ENCODE results near the gene PKDCC.
"Not testable (repeated sequence)": the region's sequence is repeated elsewhere in the genome, so short reads cannot be mapped to it uniquely, and the experiment has no call there.

Gene PKDCC

DNA sequence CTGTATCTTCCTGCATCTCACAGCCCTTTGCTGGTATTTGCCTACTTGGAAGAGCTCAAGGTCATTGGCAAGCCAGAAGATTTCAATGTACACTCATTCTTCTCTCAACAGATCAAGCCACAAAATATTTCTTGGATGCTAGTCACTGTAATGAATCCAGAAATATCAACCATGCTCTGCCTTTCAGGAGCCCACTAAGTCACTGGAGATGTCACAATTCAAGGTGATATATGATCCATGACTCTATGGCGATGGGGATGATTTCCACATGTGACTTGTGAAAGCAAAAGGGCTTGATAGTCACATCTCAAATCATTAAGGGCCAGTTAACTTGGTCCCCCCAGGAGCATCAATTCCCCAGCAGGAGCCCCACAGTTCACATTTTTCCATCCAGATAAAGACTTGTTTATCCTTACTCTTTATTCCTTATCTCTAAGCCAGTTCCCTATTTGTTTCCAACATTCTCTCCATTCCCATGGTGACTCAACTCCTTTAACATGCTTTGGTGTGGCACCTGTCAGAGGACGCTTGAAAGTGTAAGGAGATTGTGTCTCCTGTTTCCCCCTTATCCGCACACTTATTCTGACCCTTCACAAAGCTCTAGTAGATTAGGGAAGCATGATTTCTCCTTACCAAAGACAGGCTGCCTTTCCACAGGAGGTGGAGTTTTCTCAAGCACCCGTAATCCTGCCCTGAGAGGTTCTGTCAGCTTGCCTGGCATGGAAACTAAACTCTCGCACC, 15.8 kb downstream of the PKDCC start:
- no peak for DNase-seq (ENCODE audit: low read depth in 2 of 2)

DNA sequence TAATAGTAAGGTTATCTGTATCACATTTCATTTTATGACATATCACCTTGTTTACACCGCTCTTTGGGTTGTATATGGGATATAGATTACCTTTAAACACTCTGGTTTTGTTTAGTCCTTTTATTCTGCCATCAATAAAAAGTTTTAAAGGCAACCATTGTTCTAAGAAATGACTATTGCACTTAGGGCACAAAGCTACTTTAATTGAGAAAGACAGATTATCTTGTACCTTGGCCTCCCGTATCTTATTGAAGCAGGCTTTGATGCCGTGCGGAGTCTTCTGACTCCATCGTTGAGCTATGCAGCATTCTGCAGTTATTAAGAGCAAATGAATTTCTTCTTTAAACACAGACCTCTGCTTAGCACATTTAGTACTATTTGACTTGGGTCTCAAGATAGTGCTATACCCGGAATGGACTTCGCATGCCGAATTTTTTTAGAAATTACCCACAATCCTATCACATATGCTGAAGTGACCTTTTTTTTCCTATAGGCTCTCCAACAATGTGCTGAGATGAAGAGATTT, 16.7 kb downstream of the PKDCC start:
- DNase-seq (ENCODE audit: low read depth in 2 of 2) = no peak

DNA sequence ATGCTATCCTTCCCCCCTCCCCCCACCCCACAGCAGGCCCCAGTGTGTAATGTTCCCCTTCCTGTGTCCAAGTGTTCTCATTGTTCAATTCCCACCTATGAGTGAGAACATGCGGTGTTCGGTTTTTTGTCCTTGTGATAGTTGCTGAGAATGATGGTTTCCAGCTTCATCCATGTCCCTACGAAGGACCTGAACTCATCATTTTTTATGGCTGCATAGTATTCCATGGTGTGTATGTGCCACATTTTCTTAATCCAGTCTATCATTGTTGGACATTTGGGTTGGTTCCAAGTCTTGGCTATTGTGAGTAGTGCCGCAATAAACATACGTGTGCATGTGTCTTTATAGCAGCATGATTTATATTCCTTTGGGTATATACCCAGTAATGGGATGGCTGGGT, 17.9 kb downstream of the PKDCC start:
- not testable (repeated sequence) for DNase-seq (ENCODE audit: low read depth in 2 of 2)

DNA sequence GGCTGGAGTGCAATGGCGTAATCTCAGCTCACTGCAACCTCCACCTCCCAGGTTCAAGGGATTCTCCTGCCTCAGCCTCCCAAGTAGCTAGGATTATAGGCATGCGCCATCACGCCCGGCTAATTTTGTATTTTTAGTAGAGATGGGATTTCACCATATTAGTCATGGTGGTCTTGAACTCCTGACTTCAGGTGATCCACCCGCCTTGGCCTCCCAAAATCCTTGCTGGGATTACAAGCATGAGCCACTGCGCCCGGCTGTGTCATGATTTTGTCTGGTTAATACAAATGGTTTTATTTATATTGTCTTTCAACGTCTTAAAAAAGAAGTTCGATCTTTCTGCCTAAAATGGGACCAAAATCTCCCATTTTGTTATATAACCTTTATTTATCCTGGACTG, 19.2 kb downstream of the PKDCC start:
- not testable (repeated sequence) for DNase-seq (ENCODE audit: low read depth in 2 of 2)

DNA sequence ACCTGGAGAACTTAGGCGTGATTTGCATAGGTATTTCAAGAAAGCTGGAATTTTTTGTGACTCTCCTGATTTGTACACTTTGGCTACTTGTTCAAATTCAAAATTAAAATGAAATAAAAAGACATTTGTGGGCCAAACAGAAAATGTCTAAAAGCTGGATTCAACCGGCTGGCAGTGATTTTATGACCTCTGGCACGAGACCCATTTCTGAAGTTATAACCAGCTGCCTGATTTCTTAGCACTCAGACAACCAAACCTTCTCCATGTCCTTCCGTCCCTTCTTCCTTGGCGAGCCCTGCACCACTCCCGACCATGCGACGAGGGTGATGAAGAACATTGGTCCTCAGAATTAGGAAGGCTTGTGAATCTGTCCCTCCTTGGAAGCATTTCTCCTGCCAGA, 19.7 kb downstream of the PKDCC start:
- DNase-seq (ENCODE audit: low read depth in 2 of 2) = no peak

DNA sequence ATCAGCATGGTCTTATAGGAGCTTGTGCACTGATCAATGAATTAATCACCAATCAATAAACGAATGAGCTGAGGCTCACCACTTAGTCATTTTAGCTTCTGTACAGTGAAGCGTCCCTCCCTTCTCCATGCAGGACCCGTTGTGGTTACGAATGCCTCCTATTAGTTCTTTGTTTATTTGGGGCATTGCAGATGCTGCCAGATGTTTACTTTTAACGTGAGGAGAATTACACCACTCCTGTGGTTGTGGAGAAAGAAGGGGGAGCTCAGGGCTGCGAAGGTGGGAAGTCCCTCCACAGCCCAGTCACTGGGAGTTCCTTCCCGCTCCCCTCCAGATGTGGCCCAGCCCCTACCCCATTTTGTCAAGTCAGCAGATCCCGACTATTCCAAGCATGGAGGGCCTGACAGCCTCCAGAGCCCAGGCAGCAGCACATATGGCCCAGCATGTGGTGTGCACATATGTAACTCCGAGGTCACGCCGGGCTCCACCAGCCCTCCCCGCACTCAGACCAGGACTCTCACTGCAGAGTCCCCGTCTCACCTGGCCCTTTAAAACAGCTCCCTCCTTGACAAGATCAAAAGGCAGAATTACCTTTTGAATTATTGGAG, 20.9 kb downstream of the PKDCC start:
- no peak for DNase-seq (ENCODE audit: low read depth in 2 of 2)

DNA sequence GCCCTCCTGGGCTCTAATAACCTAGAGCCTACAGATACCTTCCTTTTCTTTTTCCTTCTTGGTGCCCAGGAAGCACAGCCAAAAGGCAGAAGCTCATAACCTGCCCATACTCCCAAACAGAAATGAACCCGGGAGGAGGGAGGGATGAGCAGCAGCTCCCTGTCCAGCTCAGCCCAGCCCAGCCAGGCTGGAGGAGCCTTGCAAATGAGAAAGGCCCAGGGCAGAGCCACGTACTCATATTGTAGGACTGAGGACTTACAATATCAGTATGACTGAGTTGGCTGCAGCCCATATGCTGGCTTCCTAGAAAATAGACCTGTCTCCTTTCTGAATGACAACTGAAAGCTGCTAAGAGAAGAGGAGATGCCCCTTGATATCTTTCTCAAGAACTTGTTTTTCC, 21.7 kb downstream of the PKDCC start:
- DNase-seq (ENCODE audit: low read depth in 2 of 2) = no peak

DNA sequence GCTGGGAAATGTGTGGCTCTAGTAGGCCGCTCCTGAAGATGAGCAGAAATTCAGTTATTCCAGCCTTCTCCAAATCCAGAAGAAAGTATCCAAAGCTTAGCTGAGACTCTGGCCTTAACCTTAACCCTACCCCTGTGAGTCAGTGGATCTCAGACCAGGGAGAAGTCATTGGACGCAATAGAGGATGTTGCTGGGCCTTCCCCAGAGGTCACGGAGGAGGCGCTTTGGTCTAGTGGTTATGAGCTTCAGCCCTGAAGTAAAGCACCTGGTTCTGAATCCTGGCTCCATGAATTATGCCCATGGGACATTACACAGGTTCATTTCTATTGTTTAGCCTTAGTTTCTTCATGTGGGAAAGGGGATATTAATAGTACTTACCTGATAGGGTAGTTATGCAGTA, 24.0 kb downstream of the PKDCC start:
- no peak for DNase-seq (ENCODE audit: low read depth in 2 of 2)

DNA sequence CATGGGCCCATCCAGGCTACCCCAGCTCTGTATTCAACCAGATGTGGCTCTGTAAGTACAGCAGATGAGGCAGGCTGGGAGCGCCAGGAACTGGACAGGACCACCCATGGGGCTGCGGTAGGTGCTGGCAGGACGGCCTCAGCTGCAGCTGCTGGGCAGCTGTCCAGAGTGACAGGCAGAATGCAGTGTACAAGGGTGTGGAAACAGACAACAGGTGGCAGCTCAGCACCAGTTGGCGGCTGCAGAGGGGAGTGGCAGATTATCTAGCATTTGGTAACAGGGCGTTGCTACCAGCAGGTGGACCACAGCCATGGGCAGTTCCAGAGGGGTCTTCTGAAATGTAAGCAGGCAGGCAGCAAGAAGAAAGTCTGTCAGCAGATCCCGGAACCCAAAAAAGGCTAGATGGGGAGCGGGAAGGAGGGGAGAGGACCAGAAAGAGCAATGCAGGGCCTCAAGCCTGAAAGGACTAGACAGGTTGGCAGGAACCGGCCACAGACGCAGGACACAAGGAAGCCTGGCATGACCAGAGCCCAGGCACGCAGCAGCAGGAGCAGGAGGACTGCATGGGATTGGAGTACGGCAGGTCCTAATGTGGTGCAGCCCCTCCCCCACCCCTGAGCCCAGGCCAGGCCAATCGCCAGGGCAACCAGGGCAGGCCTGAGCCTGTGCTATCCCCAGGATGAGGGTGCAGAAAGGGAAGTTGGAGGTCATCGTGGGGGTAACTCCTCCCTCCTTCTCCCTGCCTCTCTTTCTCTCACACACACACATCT, 24.7 kb downstream of the PKDCC start:
- no peak for DNase-seq (ENCODE audit: low read depth in 2 of 2)

DNA sequence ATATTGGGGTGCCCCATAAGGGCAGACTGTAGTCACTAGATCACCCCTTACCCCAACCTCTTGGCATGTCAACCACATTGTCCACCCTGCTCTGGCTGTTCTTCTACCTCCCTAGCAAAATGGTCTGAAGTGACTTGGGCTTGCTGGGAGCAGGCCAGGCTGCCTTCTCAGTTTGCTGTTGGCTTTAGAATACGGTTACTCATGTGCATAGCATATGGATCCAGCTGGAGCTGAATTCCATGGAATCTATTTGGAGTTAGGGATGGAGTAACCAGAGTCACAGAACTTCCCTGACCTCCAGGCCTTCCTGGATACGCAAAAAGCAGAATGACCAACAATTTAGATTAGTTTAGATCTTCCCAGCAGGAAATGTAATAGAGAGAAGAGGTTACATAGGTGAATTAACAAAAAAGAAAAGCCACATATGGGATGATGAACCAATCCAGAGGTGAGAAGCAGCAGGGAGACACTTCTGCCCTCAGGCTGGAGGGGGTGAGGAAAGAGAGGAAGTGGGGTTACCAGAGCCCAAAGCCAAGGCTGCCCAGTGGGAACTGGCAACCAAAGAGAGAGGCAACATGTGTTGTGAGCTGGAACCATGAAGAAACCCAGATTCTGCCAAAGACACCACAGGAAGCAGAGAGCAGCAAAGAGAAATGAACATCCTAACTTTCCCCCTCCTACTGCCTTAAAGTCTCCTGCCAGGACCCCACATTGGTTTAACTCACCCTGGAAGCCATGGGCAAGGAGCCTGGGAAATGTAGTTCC, 26.1 kb downstream of the PKDCC start:
- no peak for DNase-seq (ENCODE audit: low read depth in 2 of 2)

DNA sequence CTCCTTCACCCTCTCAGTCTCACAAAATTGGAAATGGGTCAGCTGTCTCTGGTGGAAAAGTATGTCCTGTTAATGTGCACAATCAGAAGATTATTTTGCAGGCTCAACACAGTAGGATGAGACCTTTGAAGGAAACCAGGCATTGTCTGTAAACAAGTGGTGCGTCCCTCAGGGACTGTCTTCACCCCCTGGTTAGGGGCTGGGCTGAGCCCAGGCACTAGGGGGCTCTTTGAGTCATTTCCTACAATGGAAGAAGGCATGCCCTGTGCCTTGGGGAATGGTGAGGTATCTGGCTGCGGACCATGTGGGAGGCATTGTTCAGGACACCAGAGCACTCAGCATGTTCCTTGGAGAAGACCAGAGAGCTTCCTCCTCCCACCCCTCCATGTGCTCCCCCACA, 26.8 kb downstream of the PKDCC start:
- no peak for DNase-seq (ENCODE audit: low read depth in 2 of 2)

DNA sequence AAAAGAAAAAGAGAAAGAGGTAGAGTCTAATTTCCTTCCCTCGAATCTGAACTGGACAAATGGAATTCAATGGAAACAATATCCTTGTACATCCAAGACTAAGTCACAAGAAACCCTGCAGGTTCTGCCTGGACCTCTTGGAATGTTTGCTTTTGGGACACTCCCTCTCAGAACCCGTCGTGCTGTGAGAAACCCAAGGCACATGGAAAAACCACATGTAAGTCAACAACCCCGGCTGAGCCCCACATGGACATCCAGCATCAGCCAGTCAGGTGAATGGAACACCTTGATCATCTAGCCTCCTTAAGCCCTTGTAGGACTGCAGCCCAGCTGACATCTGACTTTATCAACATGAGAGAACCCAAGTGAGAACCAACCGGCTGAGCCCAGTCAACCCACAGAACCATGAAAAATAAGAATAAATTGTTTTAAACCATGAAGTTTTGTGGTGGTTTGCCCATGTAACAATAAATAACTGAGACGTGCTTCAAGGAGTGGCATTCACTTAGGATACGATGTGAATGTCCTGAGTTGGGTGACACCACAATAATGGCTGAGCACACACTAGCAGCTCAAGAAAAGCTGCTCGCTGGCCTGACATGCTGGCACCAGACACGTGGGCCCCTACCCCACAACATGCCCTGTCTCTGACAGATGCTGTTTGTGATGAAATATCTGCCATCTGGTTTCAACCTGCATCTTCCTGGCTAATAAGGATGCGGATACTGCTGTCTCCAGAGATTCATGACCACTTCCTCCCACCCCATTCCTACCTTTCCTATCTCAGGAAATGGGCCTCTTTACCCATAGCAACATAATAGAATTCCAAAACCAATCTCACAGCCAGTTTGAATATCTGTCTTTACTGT, 28.8 kb downstream of the PKDCC start:
- no peak for DNase-seq (ENCODE audit: low read depth in 2 of 2)

DNA sequence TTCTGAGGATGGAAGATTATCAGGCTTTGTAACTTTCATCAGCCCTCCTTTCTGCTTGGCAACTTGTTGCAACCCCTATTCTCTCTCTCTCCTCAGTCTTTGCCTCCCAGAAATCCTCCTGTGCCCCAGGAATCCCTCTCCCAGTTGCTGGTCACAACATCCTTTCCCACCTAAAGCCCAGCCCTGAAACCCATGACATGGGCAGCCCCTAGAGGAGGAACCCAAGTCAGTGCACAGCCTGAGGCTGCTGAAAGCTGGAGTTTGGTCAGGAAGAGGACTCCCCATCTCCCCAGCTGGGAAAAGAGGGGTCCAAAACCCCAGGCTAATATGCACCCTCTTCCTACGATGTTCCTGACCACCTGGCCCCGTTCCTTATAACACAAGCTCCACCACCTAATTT, 29.5 kb downstream of the PKDCC start:
- no peak for DNase-seq (ENCODE audit: low read depth in 2 of 2)

DNA sequence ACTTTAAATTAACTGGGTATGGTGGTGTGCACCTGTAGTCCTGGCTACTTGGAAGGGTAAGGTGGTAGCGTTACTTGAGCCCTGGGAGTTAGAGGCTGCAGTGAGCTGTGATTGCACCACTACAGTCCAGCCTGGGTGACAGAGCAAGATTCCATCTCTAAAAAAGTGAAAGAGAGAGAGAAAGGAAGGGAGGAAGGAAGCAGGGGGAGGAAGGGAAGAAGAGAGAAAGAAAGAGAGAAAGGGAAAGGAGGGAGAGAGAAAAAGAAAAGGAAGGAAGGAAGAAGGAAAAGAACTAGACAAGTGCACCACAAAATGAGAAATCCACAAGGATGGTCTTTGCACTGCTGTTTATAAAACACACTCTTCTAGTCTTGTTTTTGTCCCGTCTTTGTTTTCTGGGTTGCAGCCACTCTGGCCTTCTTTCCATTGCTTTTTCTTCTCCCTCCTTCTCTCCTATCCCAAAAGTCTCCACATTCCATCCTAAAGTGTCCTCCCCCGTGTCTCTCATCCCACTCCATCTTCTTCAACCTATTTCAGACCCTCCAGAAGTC, 32.0 kb downstream of the PKDCC start:
- DNase-seq (ENCODE audit: low read depth in 2 of 2) = no peak

DNA sequence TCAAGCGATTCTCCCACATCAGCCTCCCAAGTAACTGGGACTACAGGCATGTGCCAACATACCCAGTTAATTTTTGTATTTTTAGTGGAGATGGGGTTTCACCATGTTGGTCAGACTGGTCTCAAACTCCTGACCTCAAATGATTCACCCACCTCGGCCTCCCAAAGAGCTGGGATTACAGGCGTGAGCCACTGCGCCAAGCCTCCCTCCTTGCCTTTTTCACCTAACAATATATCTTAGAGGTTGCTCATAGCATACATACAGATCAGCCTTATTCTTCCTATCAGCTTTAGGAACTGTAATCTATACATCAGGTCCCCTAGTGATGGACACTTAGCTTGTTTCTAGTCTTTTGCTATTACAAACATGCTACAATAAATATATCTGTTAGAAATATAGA, 33.3 kb downstream of the PKDCC start:
- DNase-seq (ENCODE audit: low read depth in 2 of 2) = not testable (repeated sequence)

DNA sequence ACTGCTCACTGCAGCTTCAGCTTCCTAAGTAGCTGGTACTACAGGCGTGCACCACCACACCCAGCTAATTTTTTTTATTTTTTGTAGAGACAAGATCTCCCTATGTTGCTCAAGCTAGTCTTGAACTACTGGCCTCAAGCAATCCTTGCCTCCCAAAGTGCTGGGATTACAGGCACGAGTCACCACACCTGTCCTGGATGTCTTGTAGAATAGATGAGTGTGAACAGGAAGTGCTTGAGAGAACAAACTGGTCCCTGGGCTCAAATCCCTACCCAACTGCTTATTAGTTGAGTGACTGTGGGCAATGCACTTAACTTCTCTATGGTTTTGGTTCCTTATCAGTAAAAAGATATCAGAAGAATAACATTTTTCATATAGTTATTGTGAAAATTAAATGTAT, 34.2 kb downstream of the PKDCC start:
- DNase-seq (ENCODE audit: low read depth in 2 of 2) = no peak

DNA sequence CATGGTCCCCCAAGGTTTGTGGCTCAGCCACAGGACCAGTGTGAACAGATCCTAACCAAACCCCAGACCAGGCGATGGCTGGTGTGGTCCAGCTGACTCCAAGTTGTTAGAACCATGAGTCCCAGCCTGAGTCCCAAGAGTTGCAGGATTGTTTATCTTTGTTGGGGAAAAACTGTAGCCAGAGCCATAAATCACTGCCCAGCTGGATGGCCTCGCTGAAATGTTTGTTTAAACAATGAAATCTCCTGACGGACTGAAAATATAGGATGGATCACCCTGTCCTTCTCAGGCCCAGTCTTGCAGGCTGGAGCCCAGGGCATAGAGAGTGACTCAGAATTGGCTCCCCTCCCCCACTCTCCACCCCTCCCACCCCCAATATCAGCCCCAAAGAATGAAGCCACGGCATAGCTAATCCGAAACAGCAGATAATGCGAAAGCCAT, 36.4 kb downstream of the PKDCC start:
- DNase-seq (ENCODE audit: low read depth in 2 of 2) = no peak

DNA sequence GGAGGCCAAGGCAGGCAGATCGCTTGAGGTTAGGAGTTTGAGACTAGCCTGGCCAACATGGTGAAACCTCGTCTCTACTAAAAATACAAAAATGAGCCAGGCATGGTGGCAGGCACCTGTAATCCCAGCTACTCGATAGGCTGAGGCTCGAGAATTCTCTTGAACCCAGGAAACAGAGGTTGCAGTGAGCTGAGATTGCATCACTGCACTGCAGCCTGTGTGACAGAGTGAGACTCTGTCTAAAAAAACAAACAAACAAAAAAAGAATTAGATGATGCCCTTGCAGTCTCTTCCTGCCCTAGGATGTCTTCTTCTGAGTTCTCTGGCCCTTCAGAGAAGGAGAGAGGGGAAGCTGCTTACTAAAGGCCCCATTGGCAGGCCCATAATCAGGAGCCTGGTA, 37.2 kb downstream of the PKDCC start:
- not testable (repeated sequence) for DNase-seq (ENCODE audit: low read depth in 2 of 2)

DNA sequence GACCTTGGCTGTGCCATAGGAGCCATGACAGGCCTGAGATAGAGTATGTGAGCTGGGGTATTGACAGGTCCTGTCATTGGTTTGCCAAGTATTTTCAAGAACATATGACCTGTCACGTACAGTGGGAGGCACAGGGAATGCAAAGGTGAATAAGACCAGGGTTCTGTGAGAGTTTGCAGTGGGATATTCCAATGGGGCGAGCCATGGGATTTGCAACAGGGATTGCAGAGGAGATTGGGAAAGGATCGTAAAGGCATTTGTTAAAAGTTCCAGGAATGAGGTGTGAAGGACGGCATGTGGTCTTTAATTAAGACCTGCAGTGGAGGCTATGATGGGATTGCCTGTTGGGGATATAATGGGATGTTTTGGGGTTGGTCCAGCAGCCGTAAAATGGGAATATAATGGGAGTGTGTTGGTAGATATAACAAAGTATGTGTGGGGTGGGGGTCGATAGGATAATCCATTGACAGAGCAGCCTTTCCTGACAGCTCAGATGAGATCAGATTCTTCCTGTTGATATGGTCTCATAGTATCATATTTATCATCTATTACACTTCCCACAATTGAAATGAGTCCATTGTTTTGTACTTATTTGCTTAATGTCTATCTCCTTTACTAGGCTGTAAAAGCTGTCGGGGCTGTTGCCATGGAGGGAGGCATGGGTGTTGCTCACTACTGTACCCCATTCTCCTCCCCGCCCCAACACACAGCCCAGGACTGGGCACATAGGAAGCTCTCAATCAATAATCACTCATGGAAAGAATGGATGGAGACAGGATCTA, 38.1 kb downstream of the PKDCC start:
- DNase-seq (ENCODE audit: low read depth in 2 of 2) = no peak

DNA sequence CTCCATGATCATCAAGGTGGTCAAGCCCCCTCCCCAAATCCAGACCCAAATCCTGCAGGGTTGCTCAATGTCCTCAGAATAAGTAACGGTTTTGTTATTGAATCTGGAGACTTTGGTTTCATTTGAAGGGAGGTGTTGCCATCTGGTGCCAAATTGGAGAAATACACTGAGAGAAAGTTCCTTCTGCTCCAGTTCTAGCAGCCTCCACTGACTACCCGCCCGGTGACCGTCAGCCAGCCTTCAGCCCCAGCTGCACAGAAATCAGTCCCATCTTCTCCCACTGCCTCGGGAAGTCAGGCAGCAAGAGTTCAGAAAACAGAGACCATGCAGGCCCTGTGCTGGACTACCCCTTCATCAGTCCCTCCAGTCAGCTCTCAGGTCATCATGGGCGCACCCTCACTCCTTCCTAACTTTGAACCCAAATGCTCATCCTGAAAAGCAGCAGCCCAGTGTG, 38.7 kb downstream of the PKDCC start:
- no peak for DNase-seq (ENCODE audit: low read depth in 2 of 2)

Data from stimulated activated CD8-positive, alpha-beta memory T cell treated with anti-CD3 and anti-CD28 coated beads, Interleukin-2, amount 100 ng/mL, for 1 hour (primary cell).